Stimulated activated CD8-positive, alpha-beta memory T cell treated with anti-CD3 and anti-CD28 coated beads, Interleukin-15, amount 100 ng/mL, for 24 hours (primary cell): ENCODE measurements around the gene DLGAP1.
"Not testable (repeated sequence)": the region's sequence is repeated elsewhere in the genome, so short reads cannot be mapped to it uniquely, and the experiment has no call there.

Experiments
- DNase-seq: peaks from one replicate; pipeline ENCODE4 v3.0.0-alpha.2; 2020; ENCODE audit warnings: low read depth

Gene DLGAP1

DNA sequence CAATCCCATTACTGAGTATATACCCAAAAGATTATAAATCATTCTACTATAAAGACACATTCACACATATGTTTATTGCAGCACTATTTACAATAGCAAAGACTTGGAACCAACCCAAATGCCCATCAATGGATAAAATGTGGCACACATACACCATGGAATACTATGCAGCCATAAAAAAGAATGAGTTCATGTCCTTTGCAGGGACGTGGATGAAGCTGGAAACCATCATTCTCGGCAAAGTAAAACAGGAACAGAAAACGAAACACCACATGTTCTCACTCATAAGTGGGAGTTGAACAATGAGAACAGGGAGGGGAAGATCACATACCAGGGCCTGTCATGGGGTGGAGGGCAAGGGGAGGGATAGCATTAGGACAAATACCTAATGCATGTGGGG, 167.8 kb downstream of the DLGAP1 start:
- not testable (repeated sequence) for DNase-seq

DNA sequence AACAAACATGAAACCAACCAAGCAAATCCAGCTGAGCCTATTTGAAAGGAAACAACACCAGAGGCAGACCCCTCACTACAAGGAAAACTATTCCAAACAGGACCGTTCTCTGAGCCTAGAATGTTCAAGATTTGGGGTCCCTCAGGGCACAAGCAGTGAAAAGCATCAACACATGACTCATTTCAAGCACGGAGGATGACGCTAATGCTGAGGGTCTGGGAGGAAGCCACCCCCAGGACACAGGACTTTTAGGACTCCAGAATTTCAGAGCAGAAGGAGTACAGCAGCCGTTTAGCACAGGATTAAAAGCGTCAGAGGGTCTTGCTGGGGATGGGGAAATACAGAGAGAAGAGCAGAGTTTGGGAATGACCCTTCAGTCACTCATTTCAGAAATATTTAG, 168.9 kb downstream of the DLGAP1 start:
- no peak for DNase-seq

DNA sequence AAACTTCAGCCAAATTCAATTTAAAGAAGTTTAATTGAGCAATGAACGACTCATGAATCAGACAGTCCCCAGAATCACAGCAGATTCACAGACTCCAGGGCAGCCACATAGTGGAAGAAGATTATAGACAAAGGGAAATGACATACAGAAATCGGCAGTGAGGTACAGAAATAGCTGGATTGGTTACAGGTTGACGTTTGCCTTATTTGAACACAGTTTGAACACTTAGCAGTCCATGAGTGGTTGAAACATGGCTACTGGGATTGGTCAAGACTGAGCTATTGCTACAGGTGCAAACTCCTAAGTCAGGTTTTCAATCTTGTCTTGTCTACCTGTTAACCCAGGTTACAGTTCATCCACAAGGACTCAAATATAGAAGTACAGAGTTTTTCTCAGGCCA, 169.6 kb downstream of the DLGAP1 start:
- no peak for DNase-seq

DNA sequence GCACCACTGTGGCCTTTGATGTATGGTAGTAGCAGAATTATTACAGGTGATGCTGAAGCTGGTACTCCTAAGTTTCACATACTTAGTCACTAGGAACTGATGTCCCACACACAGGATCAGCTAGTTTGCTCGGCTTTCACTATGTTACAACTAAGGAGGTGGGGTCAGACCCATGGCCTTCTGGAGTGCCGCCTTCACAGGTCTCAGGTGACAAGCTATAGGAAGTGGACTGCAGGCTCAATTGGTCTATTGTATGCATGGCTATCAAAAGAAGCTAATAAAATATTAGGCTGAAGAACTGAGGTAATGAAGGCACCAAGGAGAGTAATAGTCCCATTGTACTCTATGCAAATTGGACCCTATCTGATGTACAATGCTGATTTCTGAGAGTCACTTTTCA, 170.6 kb downstream of the DLGAP1 start:
- DNase-seq, result no peak

DNA sequence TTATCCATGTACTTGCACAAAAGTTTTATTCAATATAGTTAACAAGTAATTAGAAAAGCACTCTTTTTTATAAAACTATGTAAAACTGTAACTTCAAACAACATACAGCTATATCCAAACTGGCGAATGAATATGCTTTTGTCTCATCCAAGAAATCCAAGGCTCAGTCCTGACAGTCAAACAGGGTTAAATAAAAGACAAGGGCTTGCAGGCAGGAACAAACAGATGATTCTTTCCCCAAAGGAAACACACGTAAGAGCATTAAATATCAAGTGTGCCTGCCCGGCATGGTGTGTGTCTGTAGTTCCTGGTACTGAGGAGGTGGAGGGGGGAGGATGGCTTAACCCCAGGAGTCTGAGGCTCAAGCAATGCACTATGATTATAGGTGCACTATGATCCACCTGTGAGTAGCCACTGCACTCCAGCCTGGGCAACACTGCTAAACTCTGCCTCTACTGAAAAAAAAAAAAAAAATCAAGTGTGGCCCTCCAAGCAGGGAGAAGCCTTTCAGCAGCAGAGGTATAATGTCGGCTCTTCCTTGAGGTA, 171.3 kb downstream of the DLGAP1 start:
- no peak for DNase-seq

DNA sequence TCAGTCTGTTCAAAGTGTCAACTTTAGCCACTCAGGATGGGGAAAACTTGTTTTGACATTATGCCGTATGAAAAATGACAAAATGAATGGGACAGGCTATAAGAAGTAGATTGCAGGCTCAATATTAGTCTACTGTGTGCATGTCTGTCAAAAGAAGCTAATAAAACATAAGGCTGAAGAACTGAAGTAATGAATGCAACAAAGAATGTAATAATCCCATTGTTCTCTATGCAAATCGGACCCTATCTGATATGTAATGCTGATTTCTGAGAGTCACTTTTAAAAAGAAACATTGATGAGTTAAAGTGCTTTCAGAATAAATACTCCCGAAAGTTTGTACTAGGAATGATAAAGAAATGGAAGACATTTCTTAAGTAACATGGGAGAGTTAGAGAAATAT, 172.2 kb downstream of the DLGAP1 start:
- DNase-seq, result no peak

DNA sequence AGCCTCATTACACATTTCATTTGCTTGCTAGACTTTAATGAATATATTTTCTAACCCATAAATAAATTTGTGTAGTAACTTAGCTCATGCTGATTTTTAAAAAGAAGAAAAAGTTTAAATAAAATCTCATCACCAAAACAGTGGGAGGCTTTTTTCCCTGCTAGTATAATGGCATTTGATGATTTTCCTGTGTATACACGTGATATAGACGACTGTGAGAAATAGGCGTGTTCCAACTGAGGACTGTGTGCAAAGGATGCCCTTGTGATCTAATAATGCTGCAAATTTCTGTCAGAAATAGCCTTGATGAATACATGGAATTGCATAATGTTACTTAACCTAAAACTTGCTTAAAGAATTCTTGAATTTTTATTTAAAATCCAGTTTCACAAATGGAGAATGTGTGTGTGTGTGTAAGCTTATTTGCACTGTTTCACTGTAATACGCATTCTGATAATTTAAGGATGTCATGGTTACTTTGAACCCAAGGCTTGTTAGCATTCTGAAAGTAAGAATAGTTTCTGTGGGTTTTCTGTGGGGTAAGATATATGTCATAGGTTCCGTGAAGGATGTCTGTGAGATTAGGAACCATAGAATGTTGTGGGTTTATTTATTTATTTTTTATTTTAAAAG, 178.0 kb downstream of the DLGAP1 start:
- no peak for DNase-seq

DNA sequence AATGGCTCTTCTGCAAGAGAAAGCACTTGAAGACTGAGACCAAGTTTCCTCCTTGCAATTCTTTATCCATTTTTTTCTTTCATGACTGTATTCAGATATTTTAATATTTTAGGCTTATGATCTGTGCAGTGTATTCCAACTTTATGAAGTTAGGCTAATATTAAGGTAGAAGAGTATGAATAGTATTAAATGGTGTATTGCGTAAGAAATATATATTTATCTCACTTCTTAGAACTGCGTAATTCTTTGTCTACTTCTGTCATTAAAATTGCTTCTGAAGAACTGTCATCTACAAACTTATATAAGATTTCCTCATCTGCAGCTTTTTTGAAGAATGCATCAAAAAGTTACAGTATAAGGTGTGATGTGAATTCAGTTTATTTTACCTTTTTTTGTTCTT, 183.2 kb downstream of the DLGAP1 start:
- no peak for DNase-seq

DNA sequence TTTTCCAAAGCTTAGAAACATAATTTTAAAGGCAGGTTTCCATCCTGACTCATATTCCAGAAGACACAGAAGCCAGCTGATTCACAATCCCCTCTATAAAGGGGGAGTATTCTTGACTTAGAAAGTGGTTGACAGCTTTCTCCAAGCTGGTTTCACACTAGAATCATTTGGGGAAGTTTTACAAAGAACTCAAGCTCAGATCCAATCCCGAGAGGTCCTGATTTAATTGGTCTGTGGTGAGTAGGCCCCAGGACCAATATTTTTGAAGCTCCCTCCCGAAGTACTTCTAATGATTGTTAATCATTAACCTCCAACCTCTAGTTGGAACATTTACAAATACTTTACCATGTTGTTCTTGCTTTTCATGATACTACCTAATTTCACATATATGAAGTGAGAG, 184.1 kb downstream of the DLGAP1 start:
- DNase-seq, result no peak

DNA sequence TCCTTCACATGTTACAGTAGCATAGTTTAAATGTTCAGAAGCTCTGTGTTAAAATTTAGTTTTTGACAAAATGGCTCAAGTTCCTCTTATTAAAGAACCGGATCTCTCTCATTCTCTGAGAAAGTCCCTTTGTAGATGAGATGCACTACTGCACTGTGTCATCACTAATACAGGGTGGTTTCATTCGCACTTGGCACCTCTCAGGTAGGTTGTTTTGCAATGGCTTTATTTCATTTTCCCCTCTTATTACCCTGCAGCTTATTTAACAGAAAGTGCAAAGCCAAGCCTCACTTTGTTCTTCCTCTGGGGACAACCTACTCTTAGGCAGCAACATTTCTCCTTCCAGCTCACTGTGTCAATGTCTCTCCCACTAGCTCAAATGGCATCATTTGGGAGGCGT, 185.1 kb downstream of the DLGAP1 start:
- no peak for DNase-seq

DNA sequence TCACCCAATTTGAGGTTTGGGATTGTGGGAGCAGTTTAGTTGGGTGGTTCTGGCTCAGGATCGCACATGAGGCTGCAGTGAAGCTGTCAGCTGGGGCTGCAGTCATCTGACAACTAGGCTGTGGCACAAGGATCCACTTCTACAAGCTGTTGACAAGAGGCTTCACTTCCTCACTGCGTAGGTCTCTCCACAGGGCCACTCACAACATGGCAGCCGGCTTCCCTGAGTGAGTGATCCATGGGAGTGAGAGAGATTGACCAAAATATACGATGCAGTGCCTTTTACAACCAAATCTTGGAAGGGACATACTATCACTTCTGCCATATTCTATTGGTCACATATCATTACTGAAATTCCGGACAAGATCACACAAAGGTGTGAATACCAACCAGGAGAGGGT, 187.5 kb downstream of the DLGAP1 start:
- DNase-seq, result no peak

DNA sequence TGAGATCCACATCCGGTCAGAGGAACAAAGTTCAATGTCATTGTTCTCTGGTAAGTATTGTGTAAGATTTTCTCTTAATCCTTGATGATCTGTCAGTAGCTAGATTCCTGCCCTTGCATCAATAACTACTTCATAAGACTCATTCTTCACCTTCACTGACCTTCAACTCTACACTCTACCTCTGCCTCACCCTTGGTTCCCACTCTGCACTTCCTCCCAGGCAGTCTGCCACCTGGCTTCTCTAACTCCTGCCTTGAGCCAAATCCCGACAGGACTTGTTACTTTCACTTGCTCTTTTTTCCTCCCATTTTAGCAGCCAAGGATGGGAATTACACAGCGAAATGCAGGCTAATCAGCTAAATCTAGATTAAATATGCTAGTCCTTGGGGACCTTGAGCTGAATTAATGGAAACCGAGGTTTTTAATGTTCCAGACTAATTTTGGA, 190.7 kb downstream of the DLGAP1 start:
- DNase-seq, result no peak

DNA sequence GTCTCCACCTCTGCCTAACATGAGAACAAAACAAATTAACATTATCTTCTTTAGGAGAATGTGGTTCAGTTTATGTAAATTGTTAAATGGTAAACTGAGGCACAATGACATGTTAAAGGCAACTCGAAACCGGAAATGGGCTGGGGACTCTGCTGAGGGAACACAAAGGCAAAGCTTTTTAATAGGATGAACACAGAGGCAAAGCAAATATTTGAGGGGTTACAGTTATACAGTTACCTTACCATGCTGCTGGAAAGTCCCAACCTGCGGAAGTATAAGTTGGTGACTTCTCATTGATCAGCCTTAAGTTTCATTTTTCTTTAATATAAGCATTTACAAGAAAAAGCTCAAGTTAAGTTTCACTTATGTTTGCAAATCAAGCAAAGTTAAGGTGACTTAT, 195.0 kb downstream of the DLGAP1 start:
- DNase-seq, result no peak

DNA sequence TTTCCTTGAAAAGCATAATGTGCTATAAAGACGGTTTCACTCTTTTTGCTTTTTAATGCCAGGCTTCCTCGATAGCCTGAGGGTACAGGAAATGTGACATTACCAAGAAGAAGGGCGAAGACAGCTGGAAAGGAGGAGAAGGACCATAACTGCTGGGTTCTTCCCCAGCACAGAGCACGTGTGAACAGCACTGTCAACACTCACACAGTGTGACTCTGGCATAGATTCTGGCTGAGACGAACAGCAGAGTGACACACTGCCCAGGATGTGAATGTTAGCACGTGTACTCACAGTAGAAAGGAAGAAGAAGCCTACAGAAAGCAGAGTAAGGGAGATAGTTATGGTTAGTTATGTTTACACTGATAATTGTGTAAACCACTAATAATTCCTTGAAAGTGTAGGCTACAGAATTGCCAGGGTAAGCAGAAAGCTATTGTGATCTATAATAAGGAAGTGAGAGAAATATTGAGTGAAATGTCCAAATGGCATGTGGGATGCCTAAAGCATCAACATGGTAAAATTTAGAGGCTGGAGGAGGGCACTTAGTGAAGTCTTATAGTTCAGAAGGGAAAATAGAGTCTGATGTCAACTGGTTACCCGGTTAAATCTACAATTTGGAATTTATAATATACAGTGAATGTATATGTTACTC, 198.2 kb downstream of the DLGAP1 start:
- no peak for DNase-seq

DNA sequence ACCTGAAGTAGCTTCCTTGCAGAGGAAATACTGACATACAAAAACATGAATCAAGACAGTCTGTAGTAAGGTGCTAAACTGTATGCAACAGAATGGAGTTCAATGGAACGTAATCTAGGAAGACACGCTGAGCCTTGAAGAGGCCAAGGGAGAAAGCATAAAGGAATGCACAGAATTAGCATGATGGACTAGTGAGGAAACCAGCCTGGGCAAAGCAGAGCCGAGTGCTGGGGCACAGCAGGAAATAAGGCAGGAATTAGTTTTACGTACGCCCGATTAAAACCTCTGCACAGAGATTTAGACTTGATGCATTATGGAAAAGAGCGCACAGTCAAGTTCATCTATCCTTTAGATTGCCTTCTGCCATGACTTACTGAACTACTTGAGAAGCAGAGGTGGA, 200.3 kb downstream of the DLGAP1 start:
- no peak for DNase-seq

DNA sequence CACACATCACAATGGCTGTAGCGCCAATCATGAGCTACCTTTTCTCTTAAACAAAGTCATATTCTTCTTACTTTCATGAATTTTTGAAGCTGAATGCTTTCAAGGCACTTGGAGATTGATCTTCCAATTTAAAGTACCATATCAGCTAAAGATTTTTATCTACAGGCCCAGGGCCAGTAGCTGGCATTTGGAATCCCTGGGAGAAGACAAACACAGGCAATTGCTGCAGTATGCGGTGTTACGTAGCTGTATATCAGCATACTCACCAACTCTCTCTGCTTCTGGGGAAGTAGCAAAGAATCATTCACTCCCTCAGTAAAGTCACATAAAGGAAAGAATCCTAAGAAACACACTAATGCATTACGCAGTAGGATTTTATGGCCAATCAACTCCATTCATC, 202.3 kb downstream of the DLGAP1 start:
- no peak for DNase-seq

DNA sequence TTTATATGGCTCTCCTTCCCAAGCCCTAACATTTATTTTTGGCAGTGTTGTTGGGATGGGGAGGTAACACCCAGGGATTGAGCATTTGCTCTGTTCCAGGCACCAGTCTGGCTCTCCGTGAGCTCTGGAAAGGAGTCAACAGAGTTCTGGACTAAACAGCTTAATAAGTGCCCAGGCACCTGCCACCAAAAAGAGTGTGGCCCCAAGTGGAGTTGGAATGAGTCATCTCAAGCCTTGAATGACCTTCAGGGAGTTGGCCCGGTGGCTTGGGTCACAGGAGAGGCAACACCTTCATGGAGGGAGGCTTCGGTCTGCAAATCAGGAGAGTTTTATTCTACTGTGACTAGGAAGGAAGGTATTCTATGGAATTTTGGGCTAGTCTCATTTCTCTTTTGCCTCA, 203.2 kb downstream of the DLGAP1 start:
- DNase-seq, result no peak

DNA sequence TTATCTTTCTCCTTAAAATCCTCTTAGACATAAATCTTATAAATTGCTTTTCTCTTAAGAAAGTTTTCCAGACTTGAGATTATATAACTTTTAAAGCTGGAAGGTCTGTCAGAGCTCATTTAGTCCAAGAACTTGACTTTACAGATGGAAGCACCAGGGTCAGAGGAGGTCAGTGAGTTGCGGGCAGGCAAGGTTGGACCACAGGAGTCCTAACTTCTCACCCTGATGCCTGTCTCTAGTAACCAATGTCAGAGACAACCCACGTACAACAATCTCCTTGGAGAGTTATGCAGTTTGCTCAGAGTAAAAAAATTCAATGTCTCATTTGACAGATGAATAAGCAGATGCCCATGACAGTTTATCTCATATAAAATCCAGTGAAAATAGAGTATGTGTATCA, 203.9 kb downstream of the DLGAP1 start:
- no peak for DNase-seq

DNA sequence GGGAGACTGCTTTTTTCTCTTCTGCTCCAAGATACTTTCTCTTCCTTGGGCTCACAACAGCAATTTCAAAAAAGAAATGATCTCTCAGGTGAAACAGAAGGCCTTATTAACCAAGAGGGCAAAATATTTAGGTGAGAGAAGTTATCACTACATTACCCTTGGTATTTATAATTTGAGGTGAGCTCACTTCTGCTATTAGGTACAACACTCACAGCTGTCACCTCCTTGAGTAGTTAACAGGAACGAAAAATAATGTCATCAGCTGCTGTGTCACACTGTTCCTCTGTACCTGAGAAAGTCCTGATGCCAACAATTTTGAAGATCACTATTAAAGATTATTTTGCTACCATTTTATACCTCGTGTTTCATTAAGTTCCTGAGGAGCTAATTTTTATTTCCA, 205.0 kb downstream of the DLGAP1 start:
- no peak for DNase-seq

DNA sequence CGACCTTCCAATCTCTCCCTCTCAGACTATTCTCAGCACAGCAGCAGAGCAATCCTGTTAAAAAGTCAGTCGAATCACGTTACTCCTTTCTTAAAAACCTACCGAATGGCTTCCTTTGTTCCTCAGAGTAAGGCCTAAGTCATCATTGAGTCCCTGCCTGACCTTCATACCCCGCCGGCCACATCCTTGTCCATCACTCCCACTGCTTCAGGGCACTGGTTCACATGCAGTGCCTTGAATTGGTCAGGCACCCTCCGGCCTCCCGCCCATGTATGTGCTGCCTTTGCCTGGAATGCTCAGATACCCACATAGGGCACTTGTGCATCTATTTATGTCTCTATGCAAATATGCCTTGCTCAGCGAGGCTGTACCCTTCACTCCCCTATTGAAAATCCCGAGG, 206.4 kb downstream of the DLGAP1 start:
- DNase-seq, result no peak

DNA sequence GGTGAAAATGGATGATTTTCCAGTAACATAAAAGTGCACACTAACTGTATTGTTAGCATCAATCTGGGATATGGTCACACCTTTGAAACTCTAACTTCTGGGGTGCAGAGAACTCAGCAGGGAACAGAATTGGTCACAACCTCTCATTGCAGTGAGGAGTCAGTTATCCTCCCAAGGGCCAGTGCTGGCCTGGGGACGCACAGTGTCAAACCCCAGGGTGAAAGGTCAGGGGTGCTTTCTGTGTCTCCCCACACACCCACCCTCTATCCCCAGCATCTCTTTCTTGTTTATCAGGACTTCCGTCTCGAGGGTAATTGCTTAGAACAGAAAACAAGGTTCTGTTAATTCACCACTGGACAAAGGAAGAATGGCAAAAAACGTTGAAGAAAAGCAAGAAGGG, 208.7 kb downstream of the DLGAP1 start:
- DNase-seq, result no peak

DNA sequence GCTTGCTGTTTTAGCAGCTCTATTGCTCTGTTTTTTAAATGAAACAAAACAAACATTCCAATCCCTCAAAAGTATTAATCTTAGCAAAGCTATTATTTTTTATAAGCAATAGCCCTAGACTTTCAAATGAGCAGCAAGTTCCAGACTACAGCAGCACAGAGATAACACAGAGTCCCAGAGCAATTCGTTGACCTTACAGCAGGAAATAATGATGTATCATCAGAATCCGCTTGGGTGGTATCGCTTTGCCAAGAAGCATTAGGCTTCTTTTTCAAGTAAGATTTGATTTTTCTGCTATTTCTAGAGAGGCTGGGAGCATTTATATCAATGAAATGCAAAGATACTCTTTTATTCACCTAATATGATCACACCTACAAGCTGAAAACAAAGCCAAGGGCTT, 209.7 kb downstream of the DLGAP1 start:
- no peak for DNase-seq

DNA sequence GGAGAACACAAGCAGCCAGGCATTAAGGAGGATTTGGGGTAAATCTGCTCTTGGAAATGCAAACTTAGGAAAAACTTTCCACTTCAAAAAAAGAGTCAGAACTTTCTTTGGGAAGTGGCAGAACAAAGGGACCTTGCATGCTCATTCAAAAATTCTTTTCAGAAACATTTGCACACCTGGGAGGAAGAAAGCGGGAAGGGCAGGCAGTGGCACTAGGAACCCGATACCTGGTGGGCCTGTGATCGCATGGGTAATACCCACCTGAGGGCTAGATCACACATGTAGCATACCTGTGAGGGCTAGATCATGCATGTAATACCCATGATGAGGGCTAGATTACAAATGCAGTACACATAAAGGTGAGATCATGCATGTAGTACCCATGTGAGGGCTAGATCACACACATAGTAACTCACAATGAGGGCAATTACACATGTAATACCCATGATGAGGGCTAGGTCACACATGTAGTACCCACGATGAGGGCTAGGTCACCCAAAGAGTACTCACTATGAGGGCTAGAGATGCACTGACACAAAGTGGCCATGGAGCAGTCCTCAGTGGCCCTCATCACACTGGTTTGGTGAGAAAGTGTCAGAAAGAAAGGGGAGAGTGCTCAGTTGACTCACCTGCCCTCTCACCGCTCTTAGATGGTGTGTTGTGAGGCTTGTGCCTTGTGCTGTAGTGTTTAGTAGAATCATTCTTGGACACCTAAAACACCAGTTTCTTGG, 212.5 kb downstream of the DLGAP1 start:
- no peak for DNase-seq
